ENCODE data around the gene FOXB1. TPM values are rescaled to one million over a fixed set of nuclear protein-coding genes. Genes with fewer than 3 reads are reported as not detected.

Gene FOXB1
- total and polyA plus RNA-seq, 8 donors, result not detected

GRCh38 chr15:60009980-60010732, 6.0 kb downstream of the FOXB1 start:
- peaks cover 89 to 100% of the 10 kb centered on the region in 2 donors for H3K27me3 ChIP-seq
- no peaks in the 10 kb centered on the region for H3K9me3 ChIP-seq
- no peak for TF ChIP-seq CTCF (IDR thresholded peaks at IDR 0.05)
- ATAC-seq (no peak), DNase-seq (peak in 1 of 4 donors; percentile 47)
- H3K4me1 ChIP-seq, result peaks cover 10 to 19% of the 10 kb centered on the region in 2 donors
- intact Hi-C loops (cut with DNase I), result no loop called here
- no peak overlapping the region for H3K27ac ChIP-seq
- no peak overlapping the region for H3K4me3 ChIP-seq
- H3K36me3 ChIP-seq, result no peaks in the 10 kb centered on the region

- peaks cover 3 to 12% of the 10 kb centered on the region in 2 donors for H3K4me1 ChIP-seq
- no peak overlapping the region for H3K27ac ChIP-seq
- no peak for TF ChIP-seq CTCF (IDR thresholded peaks at IDR 0.05)
- intact Hi-C loops (cut with DNase I), result no loop called here
- H3K4me3 ChIP-seq, result no peak overlapping the region
- no peaks in the 10 kb centered on the region for H3K36me3 ChIP-seq
- no peaks in the 10 kb centered on the region for H3K9me3 ChIP-seq
- DNase-seq, result no peak
- no peak for ATAC-seq
- peaks cover 82 to 100% of the 10 kb centered on the region in 2 donors for H3K27me3 ChIP-seq
Observed at GRCh38 chr15:60010858-60011257, 6.7 kb downstream of the FOXB1 start.

GRCh38 chr15:60012695-60013094, 8.6 kb downstream of the FOXB1 start:
- no peak for TF ChIP-seq CTCF (IDR thresholded peaks at IDR 0.05)
- H3K27ac ChIP-seq, result no peak overlapping the region
- H3K36me3 ChIP-seq, result no peaks in the 10 kb centered on the region
- H3K9me3 ChIP-seq, result peaks cover 0 to 4% of the 10 kb centered on the region in 2 donors
- H3K27me3 ChIP-seq, result peaks cover 63 to 99% of the 10 kb centered on the region in 2 donors
- no peaks in the 10 kb centered on the region for H3K4me1 ChIP-seq
- ATAC-seq (no peak), DNase-seq (no peak)
- intact Hi-C loops (cut with DNase I), result no loop called here
- H3K4me3 ChIP-seq, result no peak overlapping the region

GRCh38 chr15:60017538-60018520, 13.7 kb downstream of the FOXB1 start:
- ATAC-seq, result peak; percentile 84
- no peaks in the 10 kb centered on the region for H3K36me3 ChIP-seq
- H3K9me3 ChIP-seq, result peaks cover 0 to 5% of the 10 kb centered on the region in 2 donors
- peaks cover 12 to 65% of the 10 kb centered on the region in 2 donors for H3K27me3 ChIP-seq
- no peak for TF ChIP-seq CTCF (IDR thresholded peaks at IDR 0.05)
- no peak for DNase-seq
- intact Hi-C loops (cut with DNase I), result no loop called here
- no peak overlapping the region for H3K4me3 ChIP-seq
- H3K4me1 ChIP-seq, result no peaks in the 10 kb centered on the region
- H3K27ac ChIP-seq, result no peak overlapping the region

GRCh38 chr15:60020736-60021135, 16.6 kb downstream of the FOXB1 start:
- Histone ChIP-seq H3K4me3 (no peak overlapping the region), H3K27ac (no peak overlapping the region), H3K4me1 (no peaks in the 10 kb centered on the region), H3K36me3 (no peaks in the 10 kb centered on the region), H3K9me3 (peaks cover 0 to 5% of the 10 kb centered on the region in 2 donors), H3K27me3 (peaks cover 0 to 45% of the 10 kb centered on the region in 2 donors)
- intact Hi-C loops (cut with DNase I), result no loop called here
- DNase-seq (no peak), ATAC-seq (no peak)
- TF ChIP-seq CTCF (IDR thresholded peaks at IDR 0.05), result no peak
